HepG2 (cell line): ENCODE results near the gene TMEM185B. TPM values are rescaled to one million over a fixed set of nuclear protein-coding genes. Genes with fewer than 3 reads are reported as not detected.

Source experiments
- ATAC-seq: fragments of 200-7000 bp; cut with Tn5 transposase; 3 replicates; pipeline ENCODE4 v1.9.1; 2020; ENCODE audit warnings: mild to moderate bottlenecking, moderate library complexity
- BruUV-seq: library from RNA; stranded (reverse); fragments of 400-500 nt; replicated peaks from 2 replicates; lab custom pipeline; 2021; lab: Mats Ljungman, UMichigan
- CTCF ChIA-PET: fragments of 300-600 bp; formaldehyde crosslinking; extraction: SDS; loops from one replicate; lab custom pipeline; 2021; ENCODE audit warnings: low total read pairs, inconsistent platforms, low intra/inter-chr PET ratio; lab: Yijun Ruan, JAX
- POLR2A ChIA-PET: fragments of 350-600 bp; sonication (Branson Sonifier 250); formaldehyde crosslinking; loops from one replicate; lab custom pipeline; 2020; ENCODE audit warnings: antibody characterized with exemption, inconsistent platforms; lab: Yijun Ruan, JAX
- DNase-seq: peaks from one replicate; pipeline ENCODE4 v3.0.0-alpha.2; 2015; ENCODE audit warnings: low spot score
- FAIRE-seq: peaks from 3 replicates; lab custom pipeline; 2011; peaks lifted over from hg19 to GRCh38; lab: Jason Lieb, UNC
- H2AFZ ChIP-seq: one replicate; pipeline ENCODE4 v1.6.1; 2011; ENCODE audit warnings: low read length, inconsistent platforms
- H3K27ac ChIP-seq: fragments of 300-600 bp; 3 replicates; pipeline ENCODE4 v1.8.0; 2011; ENCODE audit warnings: mixed run types, mild to moderate bottlenecking, mixed read lengths, low read length, inconsistent platforms; ENCODE audit not compliant: insufficient read depth; ENCODE audit errors: extremely low read length
- H3K27me3 ChIP-seq, 2 experiments: fragments of 200-600 bp in 1 of 2; 2 replicates in 1 of 2; 3 replicates in 1 of 2; pipeline versions ENCODE4 v1.6.0 to v1.8.0; 2011; ENCODE audit warnings: low read length in 2 of 2, mild to moderate bottlenecking in 2 of 2, moderate library complexity in 2 of 2, inconsistent platforms in 1 of 2; ENCODE audit not compliant: insufficient read depth in 2 of 2, control insufficient read depth in 1 of 2
- H3K36me3 ChIP-seq, 2 experiments: fragments of 200-600 bp in 1 of 2; replicated peaks in 1 of 2; 2 replicates in 1 of 2; 3 replicates in 1 of 2; pipeline versions ENCODE4 v1.5.1 to v1.8.0; 2011; ENCODE audit warnings: low read length in 2 of 2, inconsistent platforms in 1 of 2; ENCODE audit not compliant: insufficient read depth in 2 of 2, control insufficient read depth in 1 of 2
- H3K4me1 ChIP-seq: 2 replicates; pipeline ENCODE4 v1.5.1; 2012; ENCODE audit warnings: low read length, inconsistent platforms; ENCODE audit not compliant: insufficient read depth
- H3K4me2 ChIP-seq: 2 replicates; pipeline ENCODE4 v1.6.0; 2011; ENCODE audit warnings: low read depth, low read length, inconsistent platforms
- H3K4me3 ChIP-seq, 3 experiments: fragments of 200-600 bp in 1 of 3; sonication (generic), shearing (Covaris generic) in 1 of 3; replicated peaks in 1 of 3; 2 replicates each; pipeline ENCODE4 v1.5.1; 2011 to 2016; ENCODE audit warnings: low read length in 3 of 3, inconsistent platforms in 2 of 3, low read depth in 2 of 3, mild to moderate bottlenecking in 2 of 3, control low read depth in 1 of 3, mixed read lengths in 1 of 3; ENCODE audit not compliant: insufficient read depth in 1 of 3
- H3K79me2 ChIP-seq: one replicate; pipeline ENCODE4 v1.6.1; 2011; ENCODE audit warnings: low read length, inconsistent platforms; ENCODE audit not compliant: insufficient read depth
- H3K9ac ChIP-seq: 2 replicates; pipeline ENCODE4 v1.6.0; 2011; ENCODE audit warnings: mild to moderate bottlenecking, low read depth, low read length, inconsistent platforms; ENCODE audit not compliant: insufficient read depth
- H3K9me3 ChIP-seq: 2 replicates; pipeline ENCODE4 v1.5.1; 2012; ENCODE audit warnings: mild to moderate bottlenecking, low read length
- H4K20me1 ChIP-seq: 2 replicates; pipeline ENCODE4 v1.6.0; 2011; ENCODE audit warnings: inconsistent platforms, mild to moderate bottlenecking, low read length, moderate library complexity; ENCODE audit not compliant: insufficient read depth
- ARID3A ChIP-seq: IDR thresholded peaks from 2 replicates; pipeline ENCODE4 v1.6.1; 2012; ENCODE audit warnings: low read depth, low read length, improper control_type of control experiment
- CTCF ChIP-seq: sonication (generic); formaldehyde crosslinking; IDR thresholded peaks from 2 replicates; pipeline ENCODE4 v1.5.0; 2020; ENCODE audit warnings: mild to moderate bottlenecking, missing genetic modification reagents, moderate library complexity
- DPF2 ChIP-seq: sonication (generic); formaldehyde crosslinking; IDR thresholded peaks from 2 replicates; pipeline ENCODE4 v1.4.0; 2020; ENCODE audit warnings: mild to moderate bottlenecking, low read depth, missing genetic modification reagents, borderline replicate concordance
- FOXA3 ChIP-seq: IDR thresholded peaks from 2 replicates; pipeline ENCODE4 v1.6.1; 2016; ENCODE audit warnings: missing genetic modification reagents, missing compliant biosample characterization
- FOXK1 ChIP-seq: sonication (generic); formaldehyde crosslinking; IDR thresholded peaks from 2 replicates; pipeline ENCODE4 v1.4.0; 2020; ENCODE audit warnings: low read depth, missing genetic modification reagents, borderline replicate concordance
- KLF11 ChIP-seq: IDR thresholded peaks from 2 replicates; pipeline ENCODE4 v1.6.1; 2016; ENCODE audit warnings: missing compliant biosample characterization
- MEF2D ChIP-seq: sonication (generic); formaldehyde crosslinking; IDR thresholded peaks from 2 replicates; pipeline ENCODE4 v1.5.1; 2020; ENCODE audit warnings: mild to moderate bottlenecking, missing genetic modification reagents
- MLLT10 ChIP-seq: sonication (generic); formaldehyde crosslinking; IDR thresholded peaks from 2 replicates; pipeline ENCODE4 v1.4.0; 2020; ENCODE audit warnings: missing genetic modification reagents
- RAD21 ChIP-seq: fragments of 450-650 bp; formaldehyde crosslinking; IDR thresholded peaks from 2 replicates; pipeline ENCODE4 v1.5.0; 2020; ENCODE audit warnings: mild to moderate bottlenecking
- SMC3 ChIP-seq: IDR thresholded peaks from 2 replicates; pipeline ENCODE4 v1.6.1; 2011; ENCODE audit warnings: low read length, improper control_type of control experiment
- SNAPC4 ChIP-seq: sonication (generic); formaldehyde crosslinking; IDR thresholded peaks from 2 replicates; pipeline ENCODE4 v1.4.0; 2020; ENCODE audit warnings: mild to moderate bottlenecking, missing genetic modification reagents
- STAG1 ChIP-seq: sonication (generic); formaldehyde crosslinking; IDR thresholded peaks from 2 replicates; pipeline ENCODE4 v1.4.0; 2020; ENCODE audit warnings: missing genetic modification reagents
- TFE3 ChIP-seq: IDR thresholded peaks from 2 replicates; pipeline ENCODE4 v1.6.1; 2016
- WGBS: methylation state at CpG from one replicate; pipeline ENCODE4 v1.1.6; 2017; ENCODE audit warnings: low lambda C conversion rate; 5-methylcytosine and 5-hydroxymethylcytosine counted together
- in situ Hi-C: cut with HindIII; loops from 2 replicates; pipeline ENCODE4 v1.10.0; 2017; ENCODE audit warnings: low pct_unique_long_range_greater_than_20kb; ENCODE audit not compliant: extremely low pct_ligation_motif_present
- intact Hi-C: fragments of 100-400 bp; cut with micrococcal nuclease; formaldehyde crosslinking; loops from one replicate; pipeline ENCODE4 v1.10.0; 2022; ENCODE audit not compliant: unreplicated experiment
- polyA plus RNA-seq, 8 experiments: library from polyadenylated mRNA; depleted of rRNA in 3 of 8; stranded (reverse) in 7 of 8; unstranded in 1 of 8; fragments of >200 nt; fragmentation: Illumina TruSeq in 4 of 8; extraction: Trizol in 4 of 8; gene quantifications; 2 replicates each; pipeline versions ENCODE4 v1.2.1 to v1.2.3, GENCODE V29; 2011 to 2016; ENCODE audit warnings: low read depth in 4 of 8, missing spikeins in 1 of 8, mixed read lengths in 1 of 8; ENCODE audit not compliant: insufficient read depth in 1 of 8
- total RNA-seq, 5 experiments: library from RNA; depleted of rRNA; stranded (reverse); fragments of >200 nt; fragmentation: Illumina TruSeq; extraction: Trizol; gene quantifications; 2 replicates each; pipeline ENCODE4 v1.2.3, GENCODE V29; 2016; ENCODE audit warnings: low read depth in 1 of 5

The TMEM185B gene
- total and polyA plus RNA-seq, 2 of the 13 experiments (the other 11 are each of a cell fraction or from before 2014, with no cell fraction given), result 5.6 to 7.0 TPM

GRCh38 chr2:120174963-120175581 is 48.1 kb downstream of the TMEM185B start:
- Histone ChIP-seq H3K4me2 (no peak overlapping the region), H3K79me2 (no peaks in the 10 kb centered on the region), H2AFZ (no peak overlapping the region), H3K4me1 (no peaks in the 10 kb centered on the region), H4K20me1 (no peaks in the 10 kb centered on the region), H3K27me3 (no peaks in the 10 kb centered on the region), H3K36me3 (peaks cover 5 to 28% of the 10 kb centered on the region in 2 experiments; a peak in 4 of 5 replicates), H3K9ac (no peak overlapping the region), H3K9me3 (no peaks in the 10 kb centered on the region), H3K27ac (no peak overlapping the region), H3K4me3 (no peak overlapping the region)
- ATAC-seq (peak; percentile 72), FAIRE-seq (peak; percentile 81), DNase-seq (peak; percentile 70)
- ChIA-PET CTCF (interaction anchor here (0.6 to 2.1 kb wide), 6 partner anchors 65 to 533 kb away, joined by 3 to 30 read pairs (median 4); no protein-coding TSS in a partner anchor), POLR2A (interaction anchor here (0.7 to 1.0 kb wide), 2 partner anchors 10 to 419 kb away, joined by 4 read pairs; no protein-coding TSS in a partner anchor)
- WGBS, result 63% methylated on average over 6 of the region's 6 CpGs
- no TSS peak for BruUV-seq
- in situ Hi-C loops, result loop anchor here (5.0 to 10.0 kb wide), 2 partner anchors 68 to 470 kb away; no protein-coding TSS in a partner anchor
- intact Hi-C loops, result loop anchor here (1.0 to 5.0 kb wide), 5 partner anchors 66 to 533 kb away; partner anchors contain the start of gene EPB41L5
- TF ChIP-seq ARID3A (peak; percentile 18; the same call in 1 of the 2 replicates), DPF2 (CRISPR knock-in tag) (no peak), SNAPC4 (CRISPR knock-in tag) (0 out of 2 replicates have a peak, but pooled peaks have one; percentile 36), MLLT10 (CRISPR knock-in tag) (no peak), STAG1 (peak; percentile 88), SMC3 (peak; percentile 81), KLF11 (CRISPR knock-in tag) (0 out of 2 replicates have a peak, but pooled peaks have one; percentile 38), RAD21 (CRISPR knock-in tag) (peak; percentile 80), FOXA3 (CRISPR knock-in tag) (0 out of 2 replicates have a peak, but pooled peaks have one; percentile 10), FOXK1 (CRISPR knock-in tag) (peak; percentile 54; the same call in 1 of the 2 replicates), CTCF (CRISPR knock-in tag) (peak; percentile 79), MEF2D (CRISPR knock-in tag) (0 out of 2 replicates have a peak, but pooled peaks have one; percentile 27), TFE3 (0 out of 2 replicates have a peak, but pooled peaks have one; percentile 26)
